ENCODE measurements around the gene ABCD1. TPM values are rescaled to one million over a fixed set of nuclear protein-coding genes. Genes with fewer than 3 reads are reported as not detected.

ABCD1 gene
- total RNA-seq, 1 donor from 2014 or later = 18.6 TPM

DNA sequence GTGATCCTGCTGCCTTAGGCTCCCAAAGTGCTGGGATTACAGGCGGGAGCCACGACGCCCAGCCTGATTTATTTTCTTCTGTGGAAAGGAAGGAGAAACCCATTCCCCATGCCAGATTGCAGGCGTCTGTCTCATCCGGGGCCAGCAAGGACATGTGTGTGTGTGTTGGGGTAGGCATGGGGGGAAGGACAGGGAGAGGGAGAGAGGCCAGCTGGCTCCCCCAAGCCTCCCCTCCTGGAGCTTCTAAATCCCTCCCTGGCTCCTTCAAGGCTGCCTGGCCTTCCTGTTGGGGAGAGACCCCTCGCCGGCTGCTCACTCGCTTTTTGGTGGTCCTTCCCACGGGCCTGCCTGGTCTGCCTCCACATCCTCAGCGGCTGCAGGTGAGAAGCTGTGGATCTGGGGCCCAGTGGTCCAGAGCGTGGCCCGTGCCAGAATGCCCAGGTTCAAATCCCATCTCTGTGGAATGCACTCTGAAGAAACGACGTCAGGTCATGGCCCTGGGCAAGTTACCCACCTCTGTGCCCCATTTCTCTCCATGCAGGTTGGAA is 38.0 kb downstream of the ABCD1 start:
- DNase-seq (ENCODE audit: low spot score) = no peak

DNA sequence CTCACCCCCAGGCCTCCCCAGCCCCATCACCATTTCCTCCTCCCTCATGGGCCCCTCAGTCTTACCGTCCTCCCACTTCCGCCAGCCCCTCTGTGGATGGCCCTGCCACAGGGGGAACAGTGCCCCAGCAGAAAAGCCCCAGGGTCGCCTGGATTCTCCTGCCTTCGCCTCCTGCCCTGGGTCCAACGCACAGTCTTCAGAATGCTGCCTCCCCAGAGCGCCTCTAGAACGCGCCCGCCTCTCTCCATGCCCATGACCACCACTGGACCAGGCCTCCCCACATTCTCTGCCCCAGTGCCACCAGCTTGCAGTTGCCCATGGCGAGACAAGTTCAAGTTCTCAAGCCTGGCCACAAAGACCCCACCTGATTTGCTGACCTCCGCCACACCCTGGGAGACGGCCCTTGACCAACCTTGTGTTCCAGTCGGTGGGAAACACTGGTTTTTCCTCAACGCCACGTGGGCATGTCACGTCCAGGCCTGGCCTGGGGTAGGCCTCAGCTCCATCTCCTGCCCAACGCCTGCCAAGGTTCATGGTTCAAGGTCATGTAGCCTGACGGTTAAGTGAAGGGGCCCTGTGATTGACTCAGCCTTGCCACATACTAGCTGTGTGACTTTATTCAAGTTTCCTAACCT is 38.8 kb downstream of the ABCD1 start:
- no peak for DNase-seq (ENCODE audit: low spot score)

- peak; percentile 81 for DNase-seq (ENCODE audit: low spot score)
Measured at GRCh38 chrX:153763989-153764755, 39.5 kb downstream of the ABCD1 start, which contains the start of gene PLXNB3. TSS of gene PLXNB3 (plus strand) at chrX:153764249. CDS start at chrX:153765536, 1,287 bp downstream.

DNA sequence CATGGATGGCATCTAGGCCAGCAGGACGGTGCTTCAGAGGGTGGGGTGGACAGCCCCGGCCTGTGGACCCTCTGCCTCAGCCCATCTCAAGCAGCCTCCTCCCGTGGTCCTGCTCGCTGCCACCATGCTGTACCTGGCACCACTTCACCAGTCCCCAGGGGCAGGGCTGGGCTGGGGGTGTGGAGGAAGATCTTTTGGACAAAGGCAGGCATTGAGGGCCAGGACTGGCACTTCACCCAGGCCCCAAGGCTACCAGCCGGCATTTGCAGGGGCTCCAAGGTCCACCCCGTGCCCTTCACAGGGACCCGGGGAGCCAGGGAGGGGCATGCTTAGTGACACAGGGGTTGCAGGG is 40.1 kb downstream of the ABCD1 start:
- no peak for DNase-seq (ENCODE audit: low spot score)

DNA sequence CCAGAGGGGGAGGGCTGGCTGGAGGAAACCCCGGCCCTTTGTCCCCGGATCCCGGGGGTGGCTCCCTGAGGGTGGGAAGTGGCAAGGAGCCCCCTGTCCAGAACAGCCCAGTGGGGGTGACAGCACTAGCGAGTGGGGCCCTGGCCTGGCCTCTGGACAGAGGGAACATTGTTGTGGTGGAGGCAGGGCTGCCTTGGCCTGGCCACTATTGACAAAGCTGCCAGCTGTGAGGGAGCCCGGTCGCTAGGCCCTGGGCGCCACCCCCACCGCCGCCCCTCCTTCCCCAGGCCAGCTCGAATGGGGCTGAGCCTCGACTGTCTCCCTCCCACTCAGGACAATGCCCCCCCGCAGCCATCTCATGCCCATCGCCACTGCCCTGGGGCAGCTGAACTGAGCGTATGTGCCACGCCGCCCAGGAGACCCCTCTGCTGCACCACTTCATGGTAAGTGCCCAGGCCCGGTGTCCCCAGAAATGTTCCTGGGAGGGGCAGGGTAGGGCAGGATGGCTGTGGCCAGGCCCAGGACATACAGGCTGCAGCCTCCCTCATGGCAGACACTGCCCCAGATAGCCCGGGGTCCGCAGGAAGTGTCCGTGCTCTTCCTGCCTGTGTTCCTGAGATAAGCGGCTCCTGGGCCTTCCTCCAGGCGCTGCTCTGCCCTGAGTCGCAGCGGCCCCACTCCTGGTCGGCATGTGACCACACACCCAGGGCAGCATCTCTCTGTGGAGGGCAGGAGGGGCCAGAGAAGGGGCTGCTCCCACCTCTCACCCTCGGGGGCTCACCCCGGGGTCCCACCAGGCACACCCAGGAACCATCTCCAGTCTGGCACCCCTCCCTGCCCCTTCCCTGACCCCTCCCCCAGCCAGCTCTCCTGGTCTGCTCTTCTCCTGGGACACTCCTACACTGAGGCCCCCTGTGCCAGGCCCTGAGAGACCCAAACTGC is 40.8 kb downstream of the ABCD1 start:
- no peak for DNase-seq (ENCODE audit: low spot score)

- no peak for DNase-seq (ENCODE audit: low spot score)
Measured at GRCh38 chrX:153766098-153766817, 41.6 kb downstream of the ABCD1 start.

DNA sequence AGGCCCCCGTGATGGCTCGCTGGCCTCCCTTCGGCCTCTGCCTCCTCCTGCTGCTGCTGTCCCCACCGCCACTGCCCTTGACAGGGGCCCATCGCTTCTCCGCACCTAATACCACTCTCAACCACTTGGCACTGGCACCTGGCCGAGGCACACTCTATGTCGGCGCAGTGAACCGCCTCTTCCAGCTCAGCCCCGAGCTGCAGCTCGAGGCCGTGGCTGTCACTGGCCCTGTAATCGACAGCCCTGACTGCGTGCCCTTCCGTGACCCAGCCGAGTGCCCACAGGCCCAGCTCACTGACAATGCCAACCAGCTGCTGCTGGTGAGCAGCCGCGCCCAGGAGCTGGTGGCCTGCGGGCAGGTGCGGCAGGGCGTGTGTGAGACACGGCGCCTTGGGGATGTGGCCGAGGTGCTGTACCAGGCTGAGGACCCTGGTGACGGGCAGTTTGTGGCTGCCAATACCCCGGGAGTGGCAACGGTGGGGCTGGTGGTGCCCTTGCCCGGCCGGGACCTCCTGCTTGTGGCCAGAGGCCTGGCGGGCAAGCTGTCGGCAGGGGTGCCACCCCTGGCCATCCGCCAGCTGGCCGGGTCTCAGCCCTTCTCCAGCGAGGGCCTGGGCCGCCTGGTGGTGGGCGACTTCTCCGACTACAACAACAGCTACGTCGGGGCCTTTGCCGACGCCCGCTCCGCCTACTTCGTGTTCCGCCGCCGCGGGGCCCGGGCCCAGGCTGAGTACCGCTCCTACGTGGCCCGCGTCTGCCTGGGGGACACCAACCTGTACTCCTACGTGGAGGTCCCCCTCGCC is 42.4 kb downstream of the ABCD1 start:
- no peak for DNase-seq (ENCODE audit: low spot score)

DNA sequence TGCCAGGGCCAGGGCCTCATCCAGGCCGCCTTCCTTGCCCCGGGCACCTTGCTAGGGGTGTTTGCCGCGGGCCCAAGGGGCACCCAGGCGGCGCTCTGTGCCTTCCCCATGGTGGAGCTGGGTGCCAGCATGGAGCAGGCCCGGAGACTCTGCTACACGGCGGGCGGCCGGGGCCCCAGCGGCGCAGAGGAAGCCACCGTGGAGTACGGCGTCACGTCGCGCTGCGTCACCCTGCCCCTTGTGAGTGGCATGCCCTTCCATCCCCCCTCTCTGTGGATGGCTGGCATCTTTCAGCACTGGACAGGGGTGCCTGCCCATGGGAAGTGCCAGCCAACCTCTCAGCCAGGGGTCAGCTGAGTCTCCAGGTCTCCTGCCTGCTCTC is 43.0 kb downstream of the ABCD1 start:
- no peak for DNase-seq (ENCODE audit: low spot score)

GRCh38 chrX:153768311-153769157 is 43.9 kb downstream of the ABCD1 start:
- DNase-seq (ENCODE audit: low spot score) = no peak

DNA sequence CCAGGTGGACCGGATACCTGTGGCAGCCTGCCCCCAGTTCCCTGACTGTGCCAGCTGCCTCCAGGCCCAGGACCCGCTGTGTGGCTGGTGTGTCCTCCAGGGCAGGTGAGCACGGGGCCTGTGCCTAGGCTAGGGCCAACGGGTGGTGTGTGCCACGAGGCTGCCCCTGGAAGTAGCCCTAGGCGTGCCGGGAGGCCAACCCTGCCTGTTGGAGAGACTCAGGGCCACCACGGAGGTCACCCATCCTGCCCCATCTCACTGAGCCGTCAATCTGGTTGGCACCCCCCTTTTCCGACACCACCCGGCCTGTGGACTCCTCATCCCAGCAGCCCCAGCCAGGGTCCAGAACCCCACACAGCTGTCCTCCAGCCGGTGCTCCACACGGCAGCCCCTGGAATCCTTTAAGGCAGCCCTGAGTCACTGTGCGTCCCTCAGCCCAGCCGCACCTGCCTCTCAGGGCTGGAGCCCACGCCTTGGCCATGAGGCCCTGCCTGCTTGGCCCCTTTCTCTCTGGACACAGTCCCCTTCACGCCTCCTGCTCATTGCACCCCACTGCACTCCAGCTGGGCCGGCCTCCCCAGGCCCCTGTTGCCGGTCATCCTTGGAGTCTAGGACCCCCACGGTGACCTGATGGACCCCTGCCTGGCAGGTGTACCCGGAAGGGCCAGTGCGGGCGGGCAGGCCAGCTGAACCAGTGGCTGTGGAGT is 44.7 kb downstream of the ABCD1 start:
- DNase-seq (ENCODE audit: low spot score) = no peak

GRCh38 chrX:153769865-153770600 is 45.4 kb downstream of the ABCD1 start:
- DNase-seq (ENCODE audit: low spot score) = no peak

DNA sequence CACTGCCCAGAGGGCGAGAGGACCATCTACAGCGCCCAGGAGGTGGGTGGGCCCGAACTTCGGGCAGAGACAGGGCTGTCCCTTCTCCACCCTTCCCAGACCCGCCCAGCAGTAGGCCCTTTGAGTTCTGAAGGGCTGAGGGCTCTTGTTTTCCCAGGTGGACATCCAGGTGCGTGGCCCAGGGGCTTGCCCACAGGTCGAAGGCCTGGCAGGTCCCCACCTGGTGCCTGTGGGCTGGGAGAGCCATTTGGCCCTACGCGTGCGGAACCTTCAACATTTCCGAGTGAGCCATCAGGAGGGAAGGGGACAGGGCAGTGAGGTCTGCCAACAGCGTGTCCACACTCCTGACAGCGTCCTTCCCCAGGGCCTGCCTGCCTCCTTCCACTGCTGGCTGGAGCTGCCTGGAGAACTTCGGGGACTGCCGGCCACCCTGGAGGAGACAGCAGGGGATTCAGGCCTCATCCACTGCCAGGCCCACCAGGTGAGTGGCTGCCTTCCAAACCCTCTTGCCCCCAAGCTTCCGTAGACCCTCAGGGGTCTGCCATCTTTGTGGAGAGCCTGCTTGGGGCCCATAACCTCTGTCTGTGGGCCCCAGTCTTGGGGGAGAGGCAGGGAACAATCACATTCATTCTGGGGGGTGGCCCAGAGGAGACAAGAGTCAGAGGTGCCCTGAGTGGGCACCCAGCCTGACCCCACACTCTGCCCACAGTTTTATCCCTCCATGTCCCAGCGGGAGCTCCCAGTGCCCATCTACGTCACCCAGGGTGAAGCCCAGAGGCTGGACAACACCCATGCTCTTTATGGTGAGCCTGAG is 46.2 kb downstream of the ABCD1 start:
- DNase-seq (ENCODE audit: low spot score) = no peak

- no peak for DNase-seq (ENCODE audit: low spot score)
Measured at GRCh38 chrX:153771415-153772315, 47.0 kb downstream of the ABCD1 start.

DNA sequence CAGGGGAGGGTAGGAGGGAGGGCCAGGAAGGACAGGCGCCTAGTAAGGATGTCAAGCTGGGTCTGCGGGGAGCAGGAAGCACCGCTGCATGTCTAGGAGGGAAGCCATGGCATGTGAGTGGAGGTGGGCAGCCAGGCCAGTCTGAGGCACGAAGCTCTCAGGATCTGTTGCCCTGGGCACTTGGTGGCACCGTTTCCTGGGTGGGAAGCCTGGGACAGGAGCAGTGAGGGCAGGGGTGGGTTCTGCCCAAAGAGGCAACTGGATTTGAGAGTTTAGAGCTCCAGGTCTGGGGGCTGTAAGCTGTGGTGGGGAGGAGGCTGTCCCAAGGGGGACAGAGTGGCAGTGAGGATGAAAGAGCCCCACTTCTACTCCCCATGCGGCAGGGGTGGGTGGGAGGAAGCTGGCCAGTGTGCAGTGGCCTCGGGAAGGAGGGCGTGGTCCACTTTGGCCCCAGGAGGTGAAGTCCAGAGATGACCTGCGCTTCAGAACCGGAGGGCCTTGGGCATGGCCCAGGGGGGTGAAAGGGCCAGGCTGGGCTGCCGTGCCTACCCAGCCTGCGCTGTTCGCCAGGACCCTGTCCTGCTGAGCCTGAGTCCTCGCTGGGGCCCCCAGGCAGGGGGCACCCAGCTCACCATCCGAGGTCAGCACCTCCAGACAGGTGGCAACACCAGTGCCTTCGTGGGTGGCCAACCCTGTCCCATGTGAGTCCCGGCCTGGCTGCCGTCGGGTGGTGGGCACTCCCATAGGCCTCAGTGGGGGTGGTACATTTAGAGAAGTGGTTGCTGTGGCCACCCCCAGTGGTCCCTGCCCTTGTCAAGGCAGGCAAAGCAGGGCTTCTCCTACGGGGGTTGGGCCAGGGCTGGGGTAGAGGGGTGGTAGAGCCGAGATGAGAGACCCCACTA is 47.9 kb downstream of the ABCD1 start:
- DNase-seq (ENCODE audit: low spot score) = no peak

GRCh38 chrX:153773218-153773611 is 48.6 kb downstream of the ABCD1 start:
- no peak for DNase-seq (ENCODE audit: low spot score)

All from mucosa of gallbladder (tissue), 1 donor.